Stimulated activated CD4-positive, alpha-beta T cell treated with anti-CD3 and anti-CD28 coated beads, TNF-alpha, amount 100 ng/mL, for 24 hours (primary cell): Measurements from ENCODE around the gene PRELID1.
A peak's percentile ranks its signal among the peaks of the same experiment; 100 is the strongest.
"Not testable (repeated sequence)": the region's sequence is repeated elsewhere in the genome, so short reads cannot be mapped to it uniquely, and the experiment has no call there.

Source experiments
- DNase-seq, 3 experiments: peaks; one replicate each; pipeline ENCODE4 v3.0.0-alpha.2; 2020; ENCODE audit warnings: low read depth in 3 of 3

The PRELID1 gene

GRCh38 chr5:177334781-177335700 lies 31.4 kb downstream of the PRELID1 start:
- DNase-seq: no peak

GRCh38 chr5:177335701-177336065 lies 32.1 kb downstream of the PRELID1 start:
- no peak for DNase-seq

- peak in 1 of 3 experiments; percentile 29 for DNase-seq
Observed at GRCh38 chr5:177336112-177336511, 32.5 kb downstream of the PRELID1 start.

- DNase-seq: no peak
Observed at GRCh38 chr5:177336603-177337494, 33.2 kb downstream of the PRELID1 start.

GRCh38 chr5:177338251-177339106 lies 34.9 kb downstream of the PRELID1 start:
- DNase-seq: no peak

GRCh38 chr5:177339107-177339638 lies 35.6 kb downstream of the PRELID1 start:
- DNase-seq: no peak

GRCh38 chr5:177343000-177343399 lies 39.4 kb downstream of the PRELID1 start:
- not testable (repeated sequence) for DNase-seq

GRCh38 chr5:177343777-177344176 lies 40.2 kb downstream of the PRELID1 start:
- DNase-seq: no peak

GRCh38 chr5:177344891-177345290 lies 41.3 kb downstream of the PRELID1 start:
- DNase-seq: no peak

GRCh38 chr5:177346820-177347219 lies 43.2 kb downstream of the PRELID1 start:
- no peak for DNase-seq

- DNase-seq: no peak
Observed at GRCh38 chr5:177347699-177348098, 44.1 kb downstream of the PRELID1 start.

GRCh38 chr5:177349362-177349647 lies 45.7 kb downstream of the PRELID1 start:
- no peak for DNase-seq

GRCh38 chr5:177349762-177350161 lies 46.2 kb downstream of the PRELID1 start:
- DNase-seq: no peak

- DNase-seq: no peak
Observed at GRCh38 chr5:177350776-177351391, 47.3 kb downstream of the PRELID1 start.

- peak; percentile 76 to 90 (median 83) for DNase-seq
Observed at GRCh38 chr5:177351392-177352329, 48.1 kb downstream of the PRELID1 start, which contains the start of gene LMAN2. LMAN2 (minus strand) TSS chr5:177351668; CDS start chr5:177351647, 21 bp downstream.

- DNase-seq: no peak
Observed at GRCh38 chr5:177353093-177353492, 49.5 kb downstream of the PRELID1 start.

- no peak for DNase-seq
Observed at GRCh38 chr5:177354256-177354655, 50.7 kb downstream of the PRELID1 start.

GRCh38 chr5:177354711-177355110 lies 51.1 kb downstream of the PRELID1 start:
- DNase-seq: no peak

- DNase-seq: no peak
Observed at GRCh38 chr5:177355162-177355867, 51.7 kb downstream of the PRELID1 start.
